ENCODE measurements around the gene SPSB3. TPM values are rescaled to one million over a fixed set of nuclear protein-coding genes. Genes with fewer than 3 reads are reported as not detected.

SPSB3 gene
- total and polyA plus RNA-seq, 2 of the 4 experiments (the other 2 are of a cell fraction), result 9.1 to 30.8 TPM

DNA sequence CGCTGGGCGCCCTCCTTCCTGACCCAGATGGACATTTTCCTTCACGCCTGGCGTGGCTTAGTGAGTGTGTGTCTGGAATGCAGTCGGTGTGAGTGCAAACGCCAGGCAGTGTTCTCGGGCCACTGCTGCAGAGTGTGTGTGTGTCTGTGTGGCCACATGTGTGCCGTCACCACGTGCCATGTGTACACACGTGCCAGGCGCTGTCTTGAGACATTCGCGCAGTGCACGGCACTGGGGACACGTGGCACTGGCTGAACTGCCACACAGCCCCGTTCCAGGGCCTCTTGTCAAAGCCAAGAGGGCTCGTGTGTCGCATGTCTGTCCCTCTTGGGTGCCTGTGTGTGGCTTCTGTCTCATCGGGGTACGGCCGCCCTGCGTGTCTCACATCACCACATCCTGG lies 47.6 kb downstream of the SPSB3 start:
- H3K18ac ChIP-seq (ENCODE audit: low read depth, low read length), result no peak overlapping the region
- H3K4me1 ChIP-seq (ENCODE audit: control insufficient read depth, insufficient read depth, low read length), result no peaks in the 10 kb centered on the region
- no peak overlapping the region for H3K56ac ChIP-seq (ENCODE audit: extremely low read depth, insufficient read depth, low read length)
- no peak overlapping the region for H4K5ac ChIP-seq (ENCODE audit: low read depth, low read length)
- H3K4ac ChIP-seq (ENCODE audit: low read depth, low read length), result no peak overlapping the region
- intact Hi-C loops (cut with micrococcal nuclease), result no loop called here
- no peak for TF ChIP-seq MAFK (IDR thresholded peaks at IDR 0.05; ENCODE audit: low read depth, low read length)
- TF ChIP-seq, protein P1, sequence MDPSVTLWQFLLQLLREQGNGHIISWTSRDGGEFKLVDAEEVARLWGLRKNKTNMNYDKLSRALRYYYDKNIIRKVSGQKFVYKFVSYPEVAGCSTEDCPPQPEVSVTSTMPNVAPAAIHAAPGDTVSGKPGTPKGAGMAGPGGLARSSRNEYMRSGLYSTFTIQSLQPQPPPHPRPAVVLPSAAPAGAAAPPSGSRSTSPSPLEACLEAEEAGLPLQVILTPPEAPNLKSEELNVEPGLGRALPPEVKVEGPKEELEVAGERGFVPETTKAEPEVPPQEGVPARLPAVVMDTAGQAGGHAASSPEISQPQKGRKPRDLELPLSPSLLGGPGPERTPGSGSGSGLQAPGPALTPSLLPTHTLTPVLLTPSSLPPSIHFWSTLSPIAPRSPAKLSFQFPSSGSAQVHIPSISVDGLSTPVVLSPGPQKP (IDR thresholded peaks at IDR 0.05; ENCODE audit: borderline replicate concordance, low read depth, low read length), result no peak
- no peak for TF ChIP-seq BHLHE40 (IDR thresholded peaks at IDR 0.05; ENCODE audit: low read depth, low read length)
- TF ChIP-seq RAD21 (IDR thresholded peaks at IDR 0.05; ENCODE audit: low read length), result no peak
- no peak for TF ChIP-seq POLR2A (IDR thresholded peaks at IDR 0.05; ENCODE audit: low read depth, low read length)
- no peak for TF ChIP-seq SMC3 (IDR thresholded peaks at IDR 0.05; ENCODE audit: low read depth, low read length)
- TF ChIP-seq, protein P2, sequence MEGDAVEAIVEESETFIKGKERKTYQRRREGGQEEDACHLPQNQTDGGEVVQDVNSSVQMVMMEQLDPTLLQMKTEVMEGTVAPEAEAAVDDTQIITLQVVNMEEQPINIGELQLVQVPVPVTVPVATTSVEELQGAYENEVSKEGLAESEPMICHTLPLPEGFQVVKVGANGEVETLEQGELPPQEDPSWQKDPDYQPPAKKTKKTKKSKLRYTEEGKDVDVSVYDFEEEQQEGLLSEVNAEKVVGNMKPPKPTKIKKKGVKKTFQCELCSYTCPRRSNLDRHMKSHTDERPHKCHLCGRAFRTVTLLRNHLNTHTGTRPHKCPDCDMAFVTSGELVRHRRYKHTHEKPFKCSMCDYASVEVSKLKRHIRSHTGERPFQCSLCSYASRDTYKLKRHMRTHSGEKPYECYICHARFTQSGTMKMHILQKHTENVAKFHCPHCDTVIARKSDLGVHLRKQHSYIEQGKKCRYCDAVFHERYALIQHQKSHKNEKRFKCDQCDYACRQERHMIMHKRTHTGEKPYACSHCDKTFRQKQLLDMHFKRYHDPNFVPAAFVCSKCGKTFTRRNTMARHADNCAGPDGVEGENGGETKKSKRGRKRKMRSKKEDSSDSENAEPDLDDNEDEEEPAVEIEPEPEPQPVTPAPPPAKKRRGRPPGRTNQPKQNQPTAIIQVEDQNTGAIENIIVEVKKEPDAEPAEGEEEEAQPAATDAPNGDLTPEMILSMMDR (conservative IDR thresholded peaks at IDR 0.05; ENCODE audit: low read depth, low read length), result no peak
- peaks cover 2% of the 10 kb centered on the region; the same call in 1 of the 2 replicates for H3K9me1 ChIP-seq (ENCODE audit: insufficient read depth, low read length)
- peaks cover 43% of the 10 kb centered on the region for H3K36me3 ChIP-seq (ENCODE audit: control insufficient read depth, insufficient read depth, low read length)
- no peak overlapping the region for H3K9ac ChIP-seq (ENCODE audit: low read depth, low read length)
- H4K91ac ChIP-seq (ENCODE audit: insufficient read depth, low read depth, low read length), result no peak overlapping the region
- H4K8ac ChIP-seq (ENCODE audit: low read depth in 2 of 2, low read length in 2 of 2), result no peak overlapping the region
- DNase-seq, result no peak
- dilution Hi-C loops (cut with HindIII; ENCODE audit: low sequenced_read_pairs, unreplicated experiment), result no loop called here
- no peaks in the 10 kb centered on the region for H3K9me3 ChIP-seq (ENCODE audit: control insufficient read depth, insufficient read depth, low read length)
- H3K23ac ChIP-seq (ENCODE audit: low read depth, low read length), result no peak overlapping the region
- ATAC-seq (ENCODE audit: low read depth), result no peak
- peak overlapping the region; percentile 64 for H2AFZ ChIP-seq (replicated peaks; ENCODE audit: low read length, poor library complexity)
- H2BK15ac ChIP-seq (ENCODE audit: low read depth, low read length), result no peak overlapping the region
- peaks cover 26 to 53% of the 10 kb centered on the region in 2 experiments for H3K79me1 ChIP-seq (ENCODE audit: low read depth in 1 of 2, low read length in 2 of 2)
- H3K4me3 ChIP-seq (ENCODE audit: insufficient read depth, low read depth, low read length), result no peak overlapping the region
- H3K27me3 ChIP-seq (ENCODE audit: control insufficient read depth, insufficient read depth, low read length), result no peaks in the 10 kb centered on the region
- H2BK120ac ChIP-seq (ENCODE audit: low read depth, low read length), result no peak overlapping the region
- ChIA-PET POLR2A (ENCODE audit: unreplicated experiment) (no interaction called here), CTCF (no interaction called here)
- in situ Hi-C loops (cut with MboI; ENCODE audit: low sequenced_read_pairs), result no loop called here
- H3K4me2 ChIP-seq (ENCODE audit: low read depth, low read length), result no peak overlapping the region
- no peak overlapping the region for H2AK5ac ChIP-seq (ENCODE audit: low read depth, low read length)
- peaks cover 36% of the 10 kb centered on the region for H4K20me1 ChIP-seq (ENCODE audit: insufficient read depth, low read length)
- H2BK20ac ChIP-seq (ENCODE audit: low read depth, low read length), result no peak overlapping the region
- H2AK9ac ChIP-seq (replicated peaks; ENCODE audit: low read depth, low read length, poor library complexity), result no peak overlapping the region
- H3K14ac ChIP-seq (replicated peaks; ENCODE audit: low read depth, low read length), result no peak overlapping the region
- H3K27ac ChIP-seq (ENCODE audit: insufficient read depth, low read length), result no peak overlapping the region
- H2BK5ac ChIP-seq (ENCODE audit: low read depth, low read length, poor library complexity, severe bottlenecking), result no peak overlapping the region
- 98% methylated on average over 14 of the region's 22 CpGs; no CpG with 5 or more reads in 1 of the 2 experiments for WGBS, 2 experiments (ENCODE audit: extremely low coverage in 2 of 2, insufficient read length in 1 of 2)
- no TSS peak for BruUV-seq (replicated peaks)

Measured in IMR-90 (cell line).